Tibial nerve (tissue), 4 donors: ENCODE measurements around the gene DLG1.

Source experiments
- EP300 ChIP-seq, 2 donors: sonication (generic); formaldehyde crosslinking; IDR thresholded peaks; one replicate each; pipeline ENCODE4 v1.6.1; 2017; ENCODE audit warnings: antibody characterized with exemption in 2 of 2, mild to moderate bottlenecking in 1 of 2
- POLR2A ChIP-seq, 2 donors: fragments of 450-650 bp; IDR thresholded peaks; one replicate each; pipeline ENCODE4 v1.6.1; 2017; ENCODE audit warnings: antibody characterized with exemption in 2 of 2, mild to moderate bottlenecking in 2 of 2, moderate library complexity in 2 of 2
- TF ChIP-seq, protein P1 (sequence below), 5 experiments: fragments of 200-600 bp in 3 of 5; fragments of 450-650 bp in 2 of 5; sonication (generic) in 3 of 5; IDR thresholded peaks; one replicate each; pipeline ENCODE4 v1.5.1; 2016 to 2019; ENCODE audit warnings: antibody characterized with exemption in 5 of 5, mild to moderate bottlenecking in 3 of 5, moderate library complexity in 2 of 5

DNA sequence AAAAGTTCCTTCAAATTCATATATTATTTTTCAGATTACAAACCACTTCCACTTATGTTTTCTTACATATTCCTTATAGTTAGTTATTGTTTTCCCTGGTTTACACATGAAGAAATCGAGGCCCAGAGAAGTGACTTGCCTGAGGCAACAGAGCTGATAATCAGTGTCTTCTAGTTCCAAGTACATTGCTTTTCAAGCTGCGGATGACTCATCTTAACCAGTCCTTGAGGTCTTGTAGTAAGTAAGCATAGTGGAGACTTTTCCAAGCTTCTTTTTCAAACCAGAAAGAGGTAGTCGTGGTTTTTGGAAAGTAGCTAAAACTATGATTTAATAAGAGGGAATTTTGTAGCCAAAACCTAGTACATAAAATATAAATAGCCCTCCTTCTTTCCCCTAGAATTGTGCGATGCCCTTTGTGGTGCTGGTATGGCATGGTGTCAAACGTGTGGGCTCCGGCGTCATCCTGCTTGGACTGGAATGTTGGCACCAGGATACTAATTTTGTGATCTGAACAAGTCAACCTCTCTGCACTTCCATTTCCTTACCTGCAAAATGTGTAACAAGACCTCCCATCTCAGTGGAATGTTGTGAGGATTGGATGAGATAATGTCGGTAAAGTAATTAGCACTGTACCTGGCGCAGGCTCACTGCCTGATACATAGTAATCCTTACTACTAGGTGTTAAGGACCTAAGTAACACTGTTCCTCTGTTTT, 19.0 kb upstream of the DLG1 start:
- TF ChIP-seq POLR2A (IDR thresholded peaks at IDR 0.05): no peak
- TF ChIP-seq, protein P1, sequence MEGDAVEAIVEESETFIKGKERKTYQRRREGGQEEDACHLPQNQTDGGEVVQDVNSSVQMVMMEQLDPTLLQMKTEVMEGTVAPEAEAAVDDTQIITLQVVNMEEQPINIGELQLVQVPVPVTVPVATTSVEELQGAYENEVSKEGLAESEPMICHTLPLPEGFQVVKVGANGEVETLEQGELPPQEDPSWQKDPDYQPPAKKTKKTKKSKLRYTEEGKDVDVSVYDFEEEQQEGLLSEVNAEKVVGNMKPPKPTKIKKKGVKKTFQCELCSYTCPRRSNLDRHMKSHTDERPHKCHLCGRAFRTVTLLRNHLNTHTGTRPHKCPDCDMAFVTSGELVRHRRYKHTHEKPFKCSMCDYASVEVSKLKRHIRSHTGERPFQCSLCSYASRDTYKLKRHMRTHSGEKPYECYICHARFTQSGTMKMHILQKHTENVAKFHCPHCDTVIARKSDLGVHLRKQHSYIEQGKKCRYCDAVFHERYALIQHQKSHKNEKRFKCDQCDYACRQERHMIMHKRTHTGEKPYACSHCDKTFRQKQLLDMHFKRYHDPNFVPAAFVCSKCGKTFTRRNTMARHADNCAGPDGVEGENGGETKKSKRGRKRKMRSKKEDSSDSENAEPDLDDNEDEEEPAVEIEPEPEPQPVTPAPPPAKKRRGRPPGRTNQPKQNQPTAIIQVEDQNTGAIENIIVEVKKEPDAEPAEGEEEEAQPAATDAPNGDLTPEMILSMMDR (IDR thresholded peaks at IDR 0.05): no peak
- TF ChIP-seq EP300 (IDR thresholded peaks at IDR 0.05): no peak
